ENCODE measurements around the gene LIN52.

Gene LIN52

DNA sequence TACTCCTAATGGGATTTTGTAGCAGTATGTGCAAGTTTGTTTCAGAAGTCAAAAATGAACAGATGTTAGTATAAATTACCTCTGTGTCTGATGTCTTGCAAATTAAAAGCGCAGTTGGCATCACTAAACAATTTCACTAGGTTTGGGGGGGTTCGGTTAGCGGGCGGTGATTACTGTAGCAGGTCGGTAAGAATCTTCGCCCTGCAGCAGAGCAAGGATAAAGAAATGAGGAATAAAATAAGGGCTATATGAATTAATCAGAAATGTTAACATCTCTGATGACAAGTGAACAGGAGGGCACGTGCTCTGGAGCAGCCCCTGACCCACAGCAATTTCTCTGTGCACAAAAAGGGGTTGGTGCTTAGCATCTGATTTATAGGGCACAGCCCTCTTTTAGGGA, 110.9 kb downstream of the LIN52 start:
- DNase-seq, result no peak

DNA sequence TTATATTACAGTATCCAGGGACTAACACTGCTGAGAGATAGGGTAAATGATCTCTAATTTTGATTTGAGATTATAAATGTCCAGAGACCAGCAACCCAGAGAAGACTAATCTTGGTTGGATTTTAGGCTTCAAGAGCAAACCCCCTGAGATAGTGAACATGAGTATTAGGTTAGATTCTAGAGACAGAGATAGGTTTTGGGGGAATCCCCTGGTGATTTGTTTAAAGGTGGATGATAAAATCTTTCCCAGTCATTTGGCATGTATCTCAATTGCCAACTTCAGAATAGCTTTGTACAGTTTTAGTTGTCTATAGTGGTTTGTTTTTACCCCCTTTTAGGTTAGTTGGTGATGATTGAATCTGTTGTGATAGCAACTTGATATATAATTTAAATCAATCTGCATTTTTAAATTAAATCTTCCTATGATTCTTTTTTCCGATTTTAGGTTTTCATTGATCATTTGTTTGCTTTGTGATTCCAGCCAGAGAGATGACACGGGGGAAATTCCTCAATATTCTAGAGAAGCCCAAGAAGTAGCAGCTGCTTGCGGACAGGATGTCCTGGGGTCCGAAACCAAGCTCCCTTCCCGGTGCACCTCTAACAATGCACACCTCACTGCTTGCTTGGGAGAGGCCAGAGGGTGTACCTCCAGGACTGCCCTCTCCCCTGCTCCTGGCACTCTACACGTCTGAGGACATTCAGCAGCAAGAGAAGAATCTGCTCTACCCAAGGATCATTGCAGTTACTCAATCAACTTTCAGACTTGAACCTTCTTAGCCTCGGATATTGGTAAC, 113.9 kb downstream of the LIN52 start:
- DNase-seq, result no peak

DNA sequence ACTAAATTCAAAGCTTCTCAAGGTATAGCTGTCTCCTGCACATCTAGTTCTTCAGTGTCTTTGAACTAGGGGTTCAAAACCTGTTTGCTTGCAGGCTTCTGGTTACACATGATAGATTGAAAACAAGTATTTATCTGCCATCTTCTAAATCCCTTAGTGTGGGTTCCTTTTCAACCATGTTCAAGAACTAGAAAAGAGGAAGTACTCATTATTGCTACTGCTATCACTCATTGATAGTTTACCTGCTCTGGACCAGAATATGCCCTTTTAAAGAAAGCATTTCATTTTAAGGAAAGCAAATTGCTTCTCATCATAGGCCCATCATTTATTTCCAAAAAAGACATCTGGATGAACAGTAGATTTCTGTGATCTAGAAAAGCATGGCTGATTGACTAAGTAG, 117.4 kb downstream of the LIN52 start:
- no peak for DNase-seq

DNA sequence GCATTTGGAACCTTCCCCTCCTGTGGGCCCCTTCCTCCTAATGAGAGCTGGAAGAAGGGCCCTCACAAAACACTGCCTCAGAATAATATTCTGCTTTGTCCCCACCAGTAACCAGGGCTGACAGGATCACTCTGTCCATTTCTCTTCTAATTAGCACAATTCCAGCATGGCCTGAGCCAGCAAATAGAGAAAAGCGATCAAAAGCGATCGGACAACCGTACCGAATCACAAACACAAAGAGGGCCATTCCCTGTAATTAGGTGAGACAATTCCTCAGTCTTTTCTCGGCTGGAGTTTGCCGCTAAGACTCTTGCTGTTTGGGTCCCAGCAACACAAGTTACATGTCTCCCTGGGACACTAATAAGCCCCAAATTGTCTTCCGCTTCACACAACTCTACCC, 118.9 kb downstream of the LIN52 start:
- DNase-seq, result no peak

DNA sequence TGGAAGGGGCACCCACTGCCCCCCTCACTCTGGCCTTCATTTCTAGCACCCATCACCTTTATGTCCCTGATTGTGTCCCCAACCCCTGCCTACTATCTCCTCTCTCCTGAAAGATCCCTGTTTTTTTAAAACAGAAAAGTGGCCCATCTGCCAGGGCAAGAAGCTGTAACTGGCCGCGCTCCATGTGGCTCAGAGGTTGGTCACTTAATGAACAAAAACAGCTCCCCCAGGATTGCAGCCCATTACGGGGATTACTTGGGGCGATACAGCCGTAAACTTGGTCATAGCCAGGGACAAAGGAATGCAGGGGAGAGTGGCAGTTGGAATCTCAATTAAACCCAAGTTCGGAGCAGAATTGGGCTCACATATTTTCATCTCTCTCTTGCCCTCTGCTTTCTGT, 119.7 kb downstream of the LIN52 start:
- no peak for DNase-seq

DNA sequence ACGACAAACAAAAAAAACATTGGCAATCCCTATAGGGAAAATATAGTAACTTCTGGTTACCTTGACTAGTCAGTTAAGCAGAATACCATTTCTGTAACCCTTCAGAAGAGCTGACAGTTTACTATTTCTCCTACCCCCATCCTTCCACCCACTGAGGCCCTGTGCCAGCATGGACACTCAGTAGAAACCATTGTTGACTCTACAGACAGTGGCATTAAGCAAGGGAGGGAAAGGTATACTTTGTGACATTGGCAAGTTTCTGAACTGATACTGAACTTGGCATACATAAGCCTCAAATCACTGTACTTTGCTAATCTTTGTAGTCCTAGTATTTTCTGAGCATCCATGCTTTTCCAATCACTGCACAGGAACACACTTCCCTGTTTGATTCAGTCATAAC, 121.1 kb downstream of the LIN52 start:
- DNase-seq, result no peak

DNA sequence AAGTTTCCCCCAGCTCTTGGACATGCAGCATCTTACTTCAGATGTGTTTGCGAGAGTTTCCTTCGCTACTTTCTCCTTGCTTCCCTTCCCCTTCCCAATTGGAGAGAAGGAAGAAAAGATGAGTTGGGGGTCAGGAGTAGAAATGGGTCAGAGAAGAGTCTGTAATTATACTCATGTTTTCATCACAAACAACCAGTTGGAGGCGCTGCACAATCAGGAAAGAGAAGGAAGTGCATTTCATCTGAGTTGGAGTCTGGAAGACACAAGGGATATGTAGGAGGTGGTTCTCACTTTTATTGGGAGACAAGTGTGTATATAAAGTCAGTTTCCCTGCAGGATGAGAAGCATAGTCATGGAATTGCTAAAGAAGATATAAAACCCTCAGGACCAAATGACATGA, 123.2 kb downstream of the LIN52 start:
- DNase-seq, result no peak

DNA sequence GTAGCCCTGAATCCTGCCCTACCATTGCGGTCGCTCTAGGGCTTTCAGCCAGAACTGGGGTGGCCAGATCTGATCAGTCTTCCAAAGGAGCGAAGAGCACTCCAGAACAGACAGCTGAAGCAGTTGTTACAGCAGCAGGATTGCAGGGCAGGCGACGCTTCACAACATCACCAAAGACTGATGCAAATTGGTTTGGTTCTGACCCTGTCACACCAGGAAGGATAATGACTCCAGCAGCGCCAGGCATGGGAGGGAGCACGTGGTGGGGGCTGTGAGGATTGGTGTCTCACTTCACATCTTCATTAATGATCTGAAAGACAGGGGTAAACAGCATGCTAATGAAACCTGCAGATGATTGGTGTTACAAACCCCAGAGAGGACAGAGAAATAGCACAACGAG, 123.9 kb downstream of the LIN52 start:
- DNase-seq, result no peak

DNA sequence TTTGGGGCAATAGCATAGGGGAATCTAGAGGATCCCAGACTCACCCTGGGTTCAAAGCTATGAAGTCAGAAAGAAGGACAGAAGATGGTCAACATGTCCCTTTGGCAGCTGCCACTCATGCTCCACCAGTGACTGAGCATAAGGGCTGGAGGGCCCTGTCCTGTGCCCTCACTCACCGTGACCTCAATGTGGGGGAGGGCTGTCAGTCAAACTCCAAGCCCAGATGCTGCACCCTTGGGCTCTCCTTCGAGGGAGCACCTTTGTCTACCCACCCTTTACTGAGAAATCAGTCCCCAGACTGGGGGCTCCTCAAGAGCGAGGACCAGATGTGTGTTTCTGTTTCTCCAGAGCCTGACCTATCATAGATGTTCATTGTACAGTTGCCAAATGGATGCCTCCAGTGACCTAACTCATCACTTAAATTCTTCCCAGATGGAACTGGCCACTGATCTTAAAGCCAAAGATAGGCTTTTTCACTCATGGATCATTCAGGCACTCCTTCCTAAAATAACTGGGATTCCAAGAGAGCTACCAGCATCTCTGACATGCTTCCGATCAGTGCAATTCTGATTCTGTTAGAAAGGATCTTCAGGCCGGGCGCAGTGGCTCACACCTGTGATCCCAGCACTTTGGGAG, 127.3 kb downstream of the LIN52 start:
- DNase-seq, result no peak

DNA sequence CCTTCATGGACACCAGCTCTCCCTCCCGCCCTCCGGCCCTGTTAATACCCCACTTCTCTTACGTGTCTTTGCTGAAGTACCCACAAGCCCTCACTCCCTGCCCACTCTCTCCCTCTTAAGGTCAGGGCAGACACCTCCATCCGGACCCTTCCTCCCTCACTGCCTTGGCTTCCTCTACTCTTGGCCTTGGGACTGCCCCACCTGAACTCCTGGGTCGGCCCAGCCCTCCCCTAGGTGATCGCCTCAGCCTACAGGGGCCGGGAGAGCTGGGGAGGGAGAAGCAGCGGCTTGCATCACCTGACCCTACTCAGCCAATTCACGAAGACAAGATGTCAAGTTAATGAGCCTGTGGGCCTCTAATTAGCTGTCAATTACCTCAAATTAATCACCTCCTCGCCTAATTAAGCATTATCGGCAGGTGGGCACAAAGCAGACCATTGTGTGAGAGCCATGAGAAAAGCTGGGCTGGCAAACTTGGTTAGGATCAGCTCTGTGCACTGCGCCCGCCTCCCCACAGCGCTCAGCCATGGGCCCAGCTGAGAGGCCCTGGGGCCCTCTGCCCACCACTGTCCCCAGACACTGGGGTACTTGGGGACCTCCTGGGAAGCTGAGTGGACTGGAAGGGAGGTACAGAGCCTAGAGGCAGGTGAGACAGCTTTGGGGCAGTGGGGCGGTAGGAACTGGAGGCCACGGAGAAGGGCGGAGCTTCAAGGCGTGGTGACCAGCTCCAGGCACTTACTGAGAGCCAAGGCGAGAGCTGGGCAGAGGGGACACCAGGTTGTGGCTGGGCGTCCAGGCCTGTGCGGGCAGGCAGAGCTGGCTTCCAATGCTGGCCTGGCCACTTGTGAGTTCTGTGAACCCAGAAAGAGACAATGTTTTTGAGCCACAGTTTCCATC, 129.4 kb downstream of the LIN52 start:
- no peak for DNase-seq

DNA sequence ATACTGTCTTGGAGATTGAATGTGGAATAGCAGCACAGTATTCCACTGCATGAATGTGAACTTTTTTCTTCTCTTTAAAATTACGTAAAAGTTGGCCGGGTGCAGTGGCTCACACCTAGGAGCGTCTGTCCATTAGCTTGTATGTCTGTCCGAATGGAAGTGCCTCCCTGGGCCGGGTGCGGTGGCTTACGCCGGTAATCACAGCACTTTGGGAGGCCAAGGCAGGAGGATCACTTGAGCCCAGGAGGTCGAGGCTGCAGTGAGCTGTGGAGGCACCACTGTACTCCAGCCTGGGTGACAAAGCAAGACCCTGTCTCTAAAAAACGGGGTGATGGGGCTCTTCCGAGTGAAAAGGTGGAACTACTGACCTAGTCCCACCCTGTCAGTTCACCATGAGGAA, 131.9 kb downstream of the LIN52 start:
- DNase-seq, result no peak

DNA sequence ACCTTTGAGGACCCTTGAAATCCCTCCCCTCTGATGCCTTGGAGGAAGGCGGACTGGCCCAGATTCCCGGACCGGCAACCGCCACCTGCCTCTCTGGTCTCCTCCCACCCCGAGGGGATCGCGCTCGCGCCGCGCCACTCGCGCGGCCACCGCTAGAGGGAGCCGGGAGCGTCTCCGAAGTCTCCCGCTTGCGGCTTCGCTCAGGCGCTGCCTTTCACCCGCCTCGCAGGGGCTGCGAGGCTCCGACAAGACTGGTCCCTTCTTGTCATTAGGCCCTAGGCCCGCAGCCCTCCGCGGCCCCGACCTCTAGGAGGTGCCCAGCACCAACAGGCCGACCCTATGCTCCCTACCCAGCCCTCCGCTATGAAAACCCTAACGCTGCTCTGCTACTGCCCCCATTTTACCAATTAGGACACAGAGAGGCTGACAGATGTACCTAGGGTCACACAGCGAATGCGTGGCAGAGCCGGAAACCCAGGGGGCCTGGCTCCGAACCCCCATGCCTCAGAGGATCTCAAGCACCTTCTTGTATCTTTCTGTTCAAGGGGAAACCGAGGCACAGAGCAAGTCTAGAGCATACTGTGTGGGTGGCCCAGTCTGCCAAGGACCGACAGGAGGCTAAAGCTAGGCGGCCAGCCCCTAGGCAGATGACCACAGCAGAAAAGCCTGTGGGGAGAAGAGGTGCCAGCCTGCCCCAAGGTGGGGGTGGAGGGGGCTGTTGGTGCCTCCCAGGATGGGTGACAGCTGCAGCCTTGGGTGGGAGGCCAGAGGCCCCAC, 133.1 kb downstream of the LIN52 start:
- peak; percentile 83 for DNase-seq

DNA sequence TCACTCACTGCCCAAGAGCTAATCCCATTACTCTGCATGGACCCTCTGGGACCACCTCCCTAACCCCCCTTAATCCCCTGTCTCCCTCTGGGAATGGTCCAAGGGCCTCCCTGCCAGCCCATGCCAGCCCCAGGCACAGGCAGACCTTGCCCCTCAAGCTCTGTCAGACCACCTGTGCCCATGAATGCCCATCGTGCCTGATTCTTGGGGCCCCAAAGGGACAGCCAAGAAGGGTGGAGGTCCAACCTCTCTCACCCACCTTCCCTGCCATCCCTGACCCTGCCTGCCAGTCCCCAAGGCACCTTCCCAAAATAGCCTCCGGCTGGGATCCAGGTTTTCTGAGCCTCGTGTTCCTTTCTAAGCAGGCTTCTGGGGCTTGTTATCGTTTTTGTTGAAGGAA, 133.7 kb downstream of the LIN52 start:
- no peak for DNase-seq

DNA sequence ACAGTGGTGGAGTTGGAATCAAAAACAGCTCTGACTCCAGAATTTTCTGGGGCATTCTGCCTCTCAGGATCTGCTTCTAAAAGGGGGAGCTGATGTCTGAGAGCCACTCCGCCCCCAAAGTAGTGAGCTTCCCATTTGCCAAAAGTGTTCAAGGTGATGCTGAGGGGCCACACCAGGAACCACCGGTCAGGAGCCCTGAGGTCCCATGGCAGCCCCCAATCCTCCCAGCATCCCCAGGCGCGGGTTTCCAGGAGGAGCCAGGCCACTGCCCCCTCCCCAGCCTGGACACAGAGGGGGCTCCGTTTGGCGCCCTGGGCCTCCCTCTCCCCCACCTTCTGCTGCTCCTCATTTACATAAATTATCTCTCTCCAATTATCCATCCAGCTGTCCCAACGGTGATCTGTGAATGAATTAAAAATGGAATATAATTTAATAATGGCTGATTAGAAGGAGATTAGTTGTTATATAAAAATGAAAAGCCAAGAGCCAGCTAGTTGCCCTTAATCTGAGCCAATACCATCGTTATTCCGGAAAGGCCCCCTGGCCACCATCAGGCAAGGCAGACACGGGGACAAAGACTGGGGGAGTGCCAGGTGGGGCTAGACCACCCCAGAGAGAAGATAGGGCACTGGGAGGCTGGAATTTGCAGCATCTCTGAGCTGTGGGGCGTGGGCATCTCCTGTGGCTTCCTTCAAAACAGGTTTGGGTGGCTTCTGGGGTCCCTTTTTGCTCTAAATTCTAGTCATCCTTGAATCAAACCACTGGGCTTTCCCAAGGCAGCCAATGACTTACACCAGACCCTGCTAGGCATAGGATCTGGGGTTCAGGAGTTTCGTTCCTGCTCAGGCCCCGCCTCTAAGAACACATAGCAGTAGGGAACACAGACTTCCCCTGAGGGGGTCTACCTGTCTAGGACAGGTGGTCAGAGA, 134.8 kb downstream of the LIN52 start:
- DNase-seq, result no peak

DNA sequence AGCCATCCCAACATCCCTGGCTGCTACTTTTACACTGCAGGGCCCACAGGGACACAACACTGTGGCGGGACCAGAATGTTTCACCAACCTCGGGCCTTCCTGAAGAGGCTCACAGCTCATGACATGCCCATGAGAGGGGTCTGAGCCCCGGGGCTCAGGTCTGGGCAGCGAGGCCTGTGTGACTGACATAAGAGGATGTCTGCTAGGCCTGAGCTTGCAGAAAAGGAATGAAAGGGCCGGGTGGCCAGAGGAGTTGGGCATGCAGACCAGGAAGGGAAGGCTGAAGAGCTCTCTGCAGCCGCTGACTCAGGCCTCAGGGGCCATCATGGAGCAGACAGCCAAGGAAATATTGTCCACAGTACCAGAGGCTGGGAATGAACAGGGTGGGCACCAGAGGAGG, 136.2 kb downstream of the LIN52 start:
- DNase-seq, result no peak

DNA sequence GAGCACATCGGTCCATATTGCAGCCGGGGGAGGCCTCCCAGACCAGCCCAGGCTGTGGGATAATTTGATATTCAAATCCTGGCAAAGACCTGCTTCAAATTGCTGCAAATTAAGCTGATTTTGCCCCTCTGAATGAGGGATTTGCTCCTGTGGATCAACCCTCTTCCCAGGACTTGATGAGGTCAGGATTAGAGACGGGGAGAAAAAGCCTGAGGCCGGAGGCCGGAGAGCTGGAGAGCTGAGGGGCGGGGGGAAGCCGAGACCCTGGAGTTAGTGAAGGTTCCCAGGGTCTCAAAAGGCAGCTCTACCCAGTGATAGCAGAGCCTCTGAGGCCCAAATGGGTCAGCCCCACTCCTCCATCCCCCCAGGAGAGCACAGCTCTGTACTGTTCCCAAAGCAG, 137.0 kb downstream of the LIN52 start:
- DNase-seq, result no peak

DNA sequence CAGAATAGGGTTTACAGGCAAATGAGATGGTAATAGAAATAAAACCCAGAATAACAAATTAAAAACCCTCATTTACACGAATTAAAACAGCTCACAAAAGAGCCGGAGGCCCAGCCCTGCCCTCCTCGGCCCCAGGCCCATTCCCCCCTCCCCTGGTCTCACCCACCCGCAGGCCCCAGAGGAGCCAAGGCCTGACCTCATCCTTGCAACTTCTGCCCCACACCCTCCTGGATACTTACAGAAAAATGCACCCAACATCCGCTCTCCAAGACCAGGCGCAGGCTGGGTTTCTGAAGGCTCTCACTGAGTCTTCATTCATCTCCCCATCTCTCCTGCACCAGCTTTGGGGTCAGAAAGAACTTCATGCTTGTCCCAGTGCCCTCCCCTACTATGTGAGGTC, 138.3 kb downstream of the LIN52 start:
- DNase-seq, result no peak

DNA sequence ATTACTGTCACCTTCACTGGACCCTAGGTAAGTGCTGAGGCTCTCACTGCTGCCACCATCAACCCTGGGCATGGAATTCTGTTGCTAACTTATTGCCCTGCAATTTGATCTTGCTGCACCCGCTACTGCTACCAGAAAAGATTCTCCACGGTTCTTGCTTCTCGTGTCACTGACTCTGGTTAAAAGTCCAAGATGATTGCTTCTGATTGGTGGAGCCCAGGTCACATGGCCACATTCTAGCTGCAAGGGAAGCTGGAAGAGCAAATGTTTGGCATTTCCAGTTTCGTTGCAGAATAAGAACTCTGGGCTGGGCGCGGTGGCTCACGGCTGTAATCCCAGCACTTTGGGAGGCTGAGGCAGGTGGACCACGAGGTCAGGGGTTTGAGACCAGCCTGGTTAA, 147.0 kb downstream of the LIN52 start:
- no peak for DNase-seq

DNA sequence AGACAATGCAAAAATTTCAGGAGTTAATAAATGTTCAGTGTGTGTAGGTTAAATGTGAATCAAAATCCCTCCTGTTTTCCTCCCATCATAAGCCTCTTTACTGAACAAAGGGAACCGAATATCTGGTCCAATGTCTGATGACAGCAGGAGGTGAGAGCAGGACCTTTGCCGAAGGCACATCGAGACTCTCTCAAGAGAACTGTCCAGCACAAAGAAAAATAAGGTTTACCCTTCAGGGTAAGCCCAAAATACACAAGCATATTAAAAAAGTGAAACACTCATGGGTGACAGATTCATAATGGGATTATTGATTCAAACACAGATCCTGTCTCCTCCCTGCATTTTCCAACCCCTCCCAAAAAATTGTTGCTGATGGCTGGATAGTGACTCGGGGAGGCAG, 150.3 kb downstream of the LIN52 start:
- DNase-seq, result no peak

DNA sequence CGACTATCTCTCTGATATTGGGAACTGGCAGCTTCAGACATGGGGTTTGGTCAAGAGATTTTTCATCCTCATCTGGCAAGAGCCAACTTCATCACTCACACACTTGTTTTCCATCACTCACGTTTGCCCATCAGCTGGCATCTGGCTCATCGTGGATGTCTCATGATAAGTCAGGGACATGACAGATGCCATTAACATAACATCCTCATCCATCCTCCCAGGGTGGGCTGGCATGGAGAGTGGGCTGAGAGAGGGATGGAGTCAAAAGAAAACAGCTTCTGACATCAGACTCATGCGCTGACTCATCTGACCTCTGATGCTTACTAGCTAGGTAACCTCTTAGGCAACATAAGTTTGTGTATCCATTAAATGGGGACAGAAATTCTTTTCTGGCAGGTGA, 152.7 kb downstream of the LIN52 start:
- DNase-seq, result no peak

DNA sequence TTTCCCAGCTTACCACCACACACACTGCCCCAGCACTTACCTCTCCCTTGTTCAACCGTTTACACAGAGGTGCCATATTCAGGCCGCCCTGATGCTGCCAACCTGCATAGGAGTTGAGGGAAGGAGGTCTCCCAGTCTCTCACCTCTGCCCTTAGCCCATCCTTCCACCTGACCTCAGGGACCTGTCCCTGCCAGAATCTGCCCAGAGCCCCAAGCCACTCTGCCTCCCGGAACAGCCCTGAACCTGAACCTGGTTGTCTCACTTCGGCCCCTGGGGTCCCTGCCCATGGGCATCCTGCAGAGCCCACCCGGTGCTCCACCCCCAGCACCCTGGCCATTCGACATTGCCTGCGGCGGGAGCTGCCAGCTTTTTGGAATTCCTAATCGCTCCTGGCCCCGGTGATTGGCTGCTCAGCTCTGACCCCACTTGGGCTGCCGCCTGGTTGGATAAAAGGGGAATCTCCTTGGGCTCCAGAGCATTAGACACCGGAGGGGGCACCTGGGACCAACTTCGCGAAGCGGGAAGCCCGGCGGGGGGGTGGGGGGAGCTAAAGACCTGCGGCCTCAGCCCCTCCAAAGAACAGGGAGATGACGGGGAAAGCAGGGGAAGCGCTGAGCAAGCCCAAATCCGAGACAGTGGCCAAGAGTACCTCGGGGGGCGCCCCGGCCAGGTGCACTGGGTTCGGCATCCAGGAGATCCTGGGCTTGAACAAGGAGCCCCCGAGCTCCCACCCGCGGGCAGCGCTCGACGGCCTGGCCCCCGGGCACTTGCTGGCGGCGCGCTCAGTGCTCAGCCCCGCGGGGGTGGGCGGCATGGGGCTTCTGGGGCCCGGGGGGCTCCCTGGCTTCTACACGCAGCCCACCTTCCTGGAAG, 154.5 kb downstream of the LIN52 start, which contains the start of gene VSX2:
TSS of gene VSX2 (plus strand) at position 476 of the 874 bp plus-strand sequence. CDS start at position 589, 113 bp downstream.
- DNase-seq, result no peak
